ENCODE measurements around the gene PRKAR1B.

Gene PRKAR1B

GRCh38 chr7:633381-634018, 93.6 kb downstream of the PRKAR1B start:
- H3K4me3 ChIP-seq (ENCODE audit: low read length) = no peak overlapping the region
- DNase-seq (ENCODE audit: low read depth) = no peak
- TF ChIP-seq CTCF (IDR thresholded peaks at IDR 0.05; ENCODE audit: insufficient read depth, low read depth, low read length, missing control alignments) = no peak

DNA sequence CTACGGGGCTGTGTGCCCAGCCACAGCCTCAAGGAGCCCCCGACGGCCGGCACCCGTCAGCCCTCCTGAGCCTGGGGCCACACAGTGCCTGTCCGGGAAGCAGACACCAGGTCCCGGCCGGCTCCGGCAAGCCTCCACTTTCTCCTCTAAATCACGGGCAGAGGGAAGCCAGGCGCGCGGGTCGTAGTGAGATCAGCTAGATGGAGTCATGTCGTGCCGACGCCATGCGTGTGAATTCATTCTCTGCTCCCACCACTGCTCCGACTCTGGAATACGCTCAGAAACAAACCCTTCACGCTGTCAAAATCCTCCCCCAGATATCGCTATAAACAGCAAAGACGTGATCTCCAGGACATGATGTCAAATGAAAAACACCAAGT, 94.3 kb downstream of the PRKAR1B start:
- TF ChIP-seq CTCF (IDR thresholded peaks at IDR 0.05; ENCODE audit: insufficient read depth, low read depth, low read length, missing control alignments) = no peak
- DNase-seq (ENCODE audit: low read depth) = no peak
- H3K4me3 ChIP-seq (ENCODE audit: low read length) = no peak overlapping the region

DNA sequence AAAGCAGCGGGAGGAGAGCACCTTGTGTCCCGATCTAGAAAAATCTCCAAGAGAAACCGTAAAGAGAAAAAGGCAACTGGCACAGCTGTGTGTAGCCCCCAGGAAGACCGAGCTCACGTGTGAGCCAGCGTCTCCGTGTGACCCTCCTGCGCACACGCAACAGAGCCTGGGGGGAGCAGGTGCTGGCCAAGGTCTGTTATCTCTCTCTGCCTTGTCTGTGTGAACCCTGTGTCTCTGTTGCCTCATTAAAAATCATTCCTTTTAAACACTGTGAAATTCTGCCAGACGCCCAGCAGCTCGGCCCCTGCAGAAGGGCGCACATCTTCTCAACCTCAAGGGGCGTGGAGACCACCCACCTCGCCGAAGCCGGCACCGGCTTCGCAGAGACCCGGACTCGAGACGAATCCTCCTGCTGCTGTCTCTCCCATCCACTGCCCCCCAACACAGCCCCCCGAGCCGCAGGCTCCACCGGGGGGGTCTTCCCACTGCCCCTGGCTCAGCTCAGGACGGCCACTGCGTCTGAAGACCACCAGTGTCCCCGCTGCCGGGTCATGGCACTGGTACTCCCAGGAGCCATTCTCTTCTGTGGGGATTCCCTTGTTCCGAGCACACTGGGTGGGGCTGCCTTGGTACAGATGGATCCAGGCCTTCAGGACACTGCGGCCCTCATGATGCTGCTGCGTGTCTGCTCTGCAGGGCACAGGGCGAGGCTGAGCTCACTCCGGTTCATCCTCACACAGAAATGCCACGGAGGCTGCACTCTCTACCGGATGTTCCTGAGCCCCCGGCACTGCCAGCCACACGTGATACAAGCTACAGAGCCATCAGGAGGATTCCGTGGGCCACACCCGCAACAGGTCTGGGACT, 94.9 kb downstream of the PRKAR1B start:
- no peak for DNase-seq (ENCODE audit: low read depth)
- no peak overlapping the region for H3K4me3 ChIP-seq (ENCODE audit: low read length)
- TF ChIP-seq CTCF (IDR thresholded peaks at IDR 0.05; ENCODE audit: insufficient read depth, low read depth, low read length, missing control alignments) = no peak

- no peak for DNase-seq (ENCODE audit: low read depth)
- no peak overlapping the region for H3K4me3 ChIP-seq (ENCODE audit: low read length)
- TF ChIP-seq CTCF (IDR thresholded peaks at IDR 0.05; ENCODE audit: insufficient read depth, low read depth, low read length, missing control alignments) = no peak
These were observed 95.8 kb downstream of the PRKAR1B start for GRCh38 chr7:631291-631711.

DNA sequence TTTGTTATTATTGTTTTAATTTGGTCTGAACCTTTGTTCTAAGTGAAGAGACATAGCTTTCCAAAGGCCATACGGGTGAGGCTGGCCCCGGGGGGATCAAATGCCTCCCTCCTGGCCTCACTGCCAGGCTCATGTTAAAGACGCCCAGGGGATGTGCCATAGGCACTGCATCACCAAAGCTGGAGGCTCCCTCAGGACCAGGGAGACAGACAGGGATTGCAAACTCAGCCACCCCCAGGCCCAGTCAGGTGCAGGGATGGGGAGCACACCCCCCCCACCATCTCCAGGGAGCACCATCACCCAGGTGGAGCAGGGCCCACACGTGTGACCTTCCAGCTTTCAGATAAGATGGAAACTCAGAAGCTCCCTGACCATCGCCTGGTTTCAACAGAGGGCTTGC, 96.5 kb downstream of the PRKAR1B start:
- TF ChIP-seq CTCF (IDR thresholded peaks at IDR 0.05; ENCODE audit: insufficient read depth, low read depth, low read length, missing control alignments) = no peak
- no peak for DNase-seq (ENCODE audit: low read depth)
- no peak overlapping the region for H3K4me3 ChIP-seq (ENCODE audit: low read length)

GRCh38 chr7:630111-630511, 97.0 kb downstream of the PRKAR1B start:
- H3K4me3 ChIP-seq (ENCODE audit: low read length) = no peak overlapping the region
- no peak for DNase-seq (ENCODE audit: low read depth)
- TF ChIP-seq CTCF (IDR thresholded peaks at IDR 0.05; ENCODE audit: insufficient read depth, low read depth, low read length, missing control alignments) = no peak
